Measurements from ENCODE around the gene PRKAR1B. TPM values are rescaled to one million over a fixed set of nuclear protein-coding genes. Genes with fewer than 3 reads are reported as not detected.

The PRKAR1B gene
- total RNA-seq, 1 donor from 2014 or later: 14.0 TPM

DNA sequence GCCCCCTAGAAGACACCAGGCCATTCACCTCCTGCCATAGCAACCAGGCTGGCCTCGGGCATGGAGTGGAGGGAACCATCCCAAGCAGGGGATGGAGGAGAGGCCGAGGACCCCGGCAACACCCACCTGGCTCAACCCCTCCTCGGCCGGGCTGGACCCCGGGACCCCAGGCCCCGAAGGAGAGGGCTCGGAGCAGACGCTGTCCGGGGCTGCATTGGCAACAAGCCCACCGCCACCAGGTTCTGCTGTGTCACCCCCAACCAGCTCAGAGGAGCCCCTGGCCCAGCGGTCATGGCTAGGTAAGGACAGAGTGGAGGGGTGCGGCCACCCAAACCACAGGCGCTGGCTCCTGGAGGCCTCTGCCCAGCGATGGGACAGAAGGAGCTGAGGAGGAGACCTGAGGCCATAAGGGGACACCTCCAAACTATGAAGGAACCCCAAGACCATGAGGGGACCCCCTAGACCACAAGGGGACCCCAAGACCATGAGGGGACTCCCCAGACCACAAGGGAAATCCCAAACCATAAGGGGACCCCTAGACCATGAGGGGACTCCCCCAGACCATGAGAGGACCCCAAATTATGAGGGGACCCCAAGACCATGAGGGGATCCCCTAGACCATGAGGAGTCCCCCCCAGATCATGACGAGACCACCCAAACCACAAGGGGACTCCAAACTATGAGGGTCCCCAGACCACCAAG is 132.7 kb downstream of the PRKAR1B start:
- Histone ChIP-seq H3K36me3 (ENCODE audit: control insufficient read depth, insufficient read depth, low read length) (peaks cover 2% of the 10 kb centered on the region), H3K27me3 (ENCODE audit: control insufficient read depth, insufficient read depth, low read length) (no peaks in the 10 kb centered on the region), H3K4me3 (ENCODE audit: low read depth, low read length) (no peak overlapping the region)
- DNase-seq (ENCODE audit: low read depth) (no peak), FAIRE-seq (no peak)
- TF ChIP-seq CTCF (IDR thresholded peaks at IDR 0.05; ENCODE audit: insufficient read depth, low read length, severe bottlenecking): no peak

GRCh38 chr7:593324-594115 is 133.6 kb downstream of the PRKAR1B start:
- TF ChIP-seq CTCF (IDR thresholded peaks at IDR 0.05; ENCODE audit: insufficient read depth, low read length, severe bottlenecking): no peak
- FAIRE-seq (no peak), DNase-seq (ENCODE audit: low read depth) (no peak)
- Histone ChIP-seq H3K4me3 (ENCODE audit: low read depth, low read length) (no peak overlapping the region), H3K27me3 (ENCODE audit: control insufficient read depth, insufficient read depth, low read length) (no peaks in the 10 kb centered on the region), H3K36me3 (ENCODE audit: control insufficient read depth, insufficient read depth, low read length) (peaks cover 2% of the 10 kb centered on the region)

- peak; percentile 13 for FAIRE-seq
Measured at GRCh38 chr7:591856-592628, 135.0 kb downstream of the PRKAR1B start.

DNA sequence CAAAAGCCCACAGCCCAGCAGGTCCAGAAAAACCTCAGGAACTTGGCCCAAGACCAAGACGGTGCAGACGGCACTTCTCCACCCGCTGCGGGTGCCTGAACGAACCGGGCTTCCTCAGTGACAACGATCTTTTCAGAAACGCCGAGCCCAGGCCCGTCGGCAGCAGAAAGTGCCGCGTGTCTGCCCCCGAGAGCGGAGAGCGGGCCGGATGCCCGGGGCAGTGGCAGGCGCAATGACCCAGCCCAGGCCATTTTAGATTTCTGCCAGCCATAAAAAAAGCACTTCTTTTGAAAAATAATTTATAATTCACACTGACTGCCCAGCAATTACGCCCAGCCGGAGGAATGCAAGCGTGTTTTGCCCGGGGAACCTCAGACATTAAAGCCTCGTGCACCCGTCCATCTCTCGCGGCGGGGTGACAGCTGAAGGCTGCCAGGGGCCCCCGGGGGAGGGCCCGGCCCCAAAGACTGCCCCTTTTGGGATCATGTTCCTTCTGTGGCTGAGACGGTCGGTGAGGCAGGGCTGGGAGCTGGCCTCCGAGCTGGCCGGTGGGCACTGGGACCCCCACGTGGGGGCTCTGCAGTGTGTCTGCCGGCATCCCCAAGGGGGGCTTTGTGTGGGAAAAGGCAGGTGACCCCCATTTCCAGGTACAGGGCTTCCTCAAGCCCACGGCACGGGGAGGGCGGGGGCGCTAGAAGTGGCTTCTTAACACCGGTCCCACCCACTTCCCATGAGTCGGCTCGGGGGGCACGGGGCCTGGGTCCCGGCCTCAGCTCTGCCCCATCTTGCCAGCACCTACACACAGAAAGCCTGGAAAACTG is 136.1 kb downstream of the PRKAR1B start:
- Histone ChIP-seq H3K36me3 (ENCODE audit: control insufficient read depth, insufficient read depth, low read length) (peaks cover 2% of the 10 kb centered on the region), H3K4me3 (ENCODE audit: low read depth, low read length) (no peak overlapping the region), H3K27me3 (ENCODE audit: control insufficient read depth, insufficient read depth, low read length) (no peaks in the 10 kb centered on the region)
- FAIRE-seq: no peak
- no peak for TF ChIP-seq CTCF (IDR thresholded peaks at IDR 0.05; ENCODE audit: insufficient read depth, low read length, severe bottlenecking)
- DNase-seq (ENCODE audit: low read depth): no peak

More at GRCh38 chr7:591856-592628, 135.0 kb downstream of the PRKAR1B start:
- TF ChIP-seq CTCF (IDR thresholded peaks at IDR 0.05; ENCODE audit: insufficient read depth, low read length, severe bottlenecking): no peak
- no peak for DNase-seq (ENCODE audit: low read depth)
- Histone ChIP-seq H3K36me3 (ENCODE audit: control insufficient read depth, insufficient read depth, low read length) (peaks cover 2% of the 10 kb centered on the region), H3K4me3 (ENCODE audit: low read depth, low read length) (no peak overlapping the region), H3K27me3 (ENCODE audit: control insufficient read depth, insufficient read depth, low read length) (no peaks in the 10 kb centered on the region)

- Histone ChIP-seq H3K36me3 (ENCODE audit: control insufficient read depth, insufficient read depth, low read length) (no peaks in the 10 kb centered on the region), H3K27me3 (ENCODE audit: control insufficient read depth, insufficient read depth, low read length) (no peaks in the 10 kb centered on the region), H3K4me3 (ENCODE audit: low read depth, low read length) (no peak overlapping the region)
- no peak for DNase-seq (ENCODE audit: low read depth)
- no peak for FAIRE-seq
- TF ChIP-seq CTCF (IDR thresholded peaks at IDR 0.05; ENCODE audit: insufficient read depth, low read length, severe bottlenecking): no peak
Measured at GRCh38 chr7:589781-590575, 137.1 kb downstream of the PRKAR1B start.

Measured in bronchial epithelial cell (primary cell).